ENCODE results near the gene DSCAML1.

Gene DSCAML1

GRCh38 chr11:117631336-117632140 is 165.5 kb downstream of the DSCAML1 start:
- DNase-seq: no peak

GRCh38 chr11:117629891-117630538 is 167.0 kb downstream of the DSCAML1 start:
- DNase-seq: no peak

- DNase-seq: no peak
These were observed 167.9 kb downstream of the DSCAML1 start for GRCh38 chr11:117629146-117629545.

GRCh38 chr11:117627259-117627658 is 169.8 kb downstream of the DSCAML1 start:
- no peak for DNase-seq

- no peak for DNase-seq
These were observed 170.4 kb downstream of the DSCAML1 start for GRCh38 chr11:117626576-117626975.

- no peak for DNase-seq
These were observed 171.8 kb downstream of the DSCAML1 start for GRCh38 chr11:117625237-117625636.

- DNase-seq: no peak
These were observed 173.2 kb downstream of the DSCAML1 start for GRCh38 chr11:117623831-117624271.

- DNase-seq: peak; percentile 4
These were observed 175.8 kb downstream of the DSCAML1 start for GRCh38 chr11:117621226-117621625.

GRCh38 chr11:117620659-117621058 is 176.4 kb downstream of the DSCAML1 start:
- no peak for DNase-seq

GRCh38 chr11:117620086-117620485 is 176.9 kb downstream of the DSCAML1 start:
- DNase-seq: no peak

- DNase-seq: no peak
These were observed 177.4 kb downstream of the DSCAML1 start for GRCh38 chr11:117619661-117620060.

GRCh38 chr11:117618982-117619355 is 178.0 kb downstream of the DSCAML1 start:
- DNase-seq: no peak

GRCh38 chr11:117618302-117618981 is 178.6 kb downstream of the DSCAML1 start:
- DNase-seq: no peak

GRCh38 chr11:117616979-117617378 is 180.0 kb downstream of the DSCAML1 start:
- DNase-seq: no peak

- no peak for DNase-seq
These were observed 182.3 kb downstream of the DSCAML1 start for GRCh38 chr11:117614728-117615127.

GRCh38 chr11:117613521-117613920 is 183.5 kb downstream of the DSCAML1 start:
- DNase-seq: no peak

- no peak for DNase-seq
These were observed 184.8 kb downstream of the DSCAML1 start for GRCh38 chr11:117612177-117612576.

- no peak for DNase-seq
These were observed 186.1 kb downstream of the DSCAML1 start for GRCh38 chr11:117610901-117611300.

- DNase-seq: no peak
These were observed 187.0 kb downstream of the DSCAML1 start for GRCh38 chr11:117610045-117610444.

GRCh38 chr11:117607449-117607848 is 189.6 kb downstream of the DSCAML1 start:
- no peak for DNase-seq

- DNase-seq: no peak
These were observed 190.2 kb downstream of the DSCAML1 start for GRCh38 chr11:117606790-117607189.

GRCh38 chr11:117606211-117606610 is 190.8 kb downstream of the DSCAML1 start:
- DNase-seq: no peak

- DNase-seq: no peak
These were observed 191.7 kb downstream of the DSCAML1 start for GRCh38 chr11:117605331-117605730.

Data from NK-92 treated with Interleukin-12 subunit alpha and Interleukin-12 subunit beta, amount 100 ng/mL, for 24 hours (cell line).